ENCODE data around the gene TMPRSS2. TPM values are rescaled to one million over a fixed set of nuclear protein-coding genes. Genes with fewer than 3 reads are reported as not detected.

The TMPRSS2 gene
- total and polyA plus RNA-seq, 2 of the 13 experiments (the other 11 are each of a cell fraction or from before 2014, with no cell fraction given), result 1.7 to 1.8 TPM

DNA sequence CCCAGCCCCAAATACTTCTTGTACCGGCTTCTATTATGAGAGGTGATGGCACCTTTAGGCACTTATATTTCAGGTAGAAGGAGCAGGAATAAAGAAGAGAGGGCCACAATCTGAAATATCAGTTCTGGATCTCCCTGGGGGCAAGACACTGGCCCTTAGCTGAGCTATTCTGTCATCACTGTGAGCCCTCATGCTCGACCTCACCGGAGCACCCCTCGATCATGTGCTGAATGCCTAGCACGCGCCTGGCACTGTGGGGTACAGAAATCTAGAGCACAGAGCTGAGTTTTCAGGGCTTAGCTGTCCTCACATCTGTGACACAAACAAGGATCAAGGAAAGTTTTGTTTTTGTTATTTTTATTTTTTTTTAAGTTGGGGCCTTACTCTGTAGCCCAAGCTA lies 89.6 kb downstream of the TMPRSS2 start:
- no peaks in the 10 kb centered on the region for H4K20me1 ChIP-seq (ENCODE audit: insufficient read depth, low read length)
- no peak overlapping the region for H3K4me2 ChIP-seq (ENCODE audit: low read depth, low read length)
- FAIRE-seq (no peak), DNase-seq (ENCODE audit: low spot score) (no peak), ATAC-seq (no peak)
- H3K9ac ChIP-seq (ENCODE audit: insufficient read depth, low read depth, low read length), result no peak overlapping the region
- no TSS peak for BruUV-seq (replicated peaks)
- no peak overlapping the region for H3K4me3 ChIP-seq (replicated peaks in 1 of 3; ENCODE audit: insufficient read depth in 1 of 3, low read depth in 2 of 3, low read length in 3 of 3)
- no peaks in the 10 kb centered on the region; a peak in 1 of 5 replicates for H3K27me3 ChIP-seq (ENCODE audit: control insufficient read depth in 1 of 2, insufficient read depth in 2 of 2, low read length in 2 of 2)
- intact Hi-C loops (cut with micrococcal nuclease; ENCODE audit: unreplicated experiment) (loop anchor here (5.0 kb wide), 1 partner anchor 51 kb away; no protein-coding TSS in a partner anchor), in situ Hi-C loops (cut with HindIII; ENCODE audit: extremely low pct_ligation_motif_present, low pct_unique_long_range_greater_than_20kb) (no loop called here)
- no peak overlapping the region for H2AFZ ChIP-seq (ENCODE audit: low read length)
- no peaks in the 10 kb centered on the region for H3K79me2 ChIP-seq (ENCODE audit: insufficient read depth, low read length)
- CTCF ChIA-PET (ENCODE audit: low intra/inter-chr PET ratio, low total read pairs), result no interaction called here
- WGBS (ENCODE audit: low lambda C conversion rate), result 77% methylated on average over 6 of the region's 6 CpGs
- H3K36me3 ChIP-seq (replicated peaks in 1 of 2; ENCODE audit: control insufficient read depth in 1 of 2, insufficient read depth in 2 of 2, low read length in 2 of 2), result no peaks in the 10 kb centered on the region
- POLR2A ChIA-PET, result interaction anchor here (1.5 to 1.9 kb wide), 2 partner anchors 49 to 96 kb away, joined by 4 to 8 read pairs; no protein-coding TSS in a partner anchor
- TF ChIP-seq SP1 (IDR thresholded peaks at IDR 0.05) (no peak), SP1 (CRISPR knock-in tag; IDR thresholded peaks at IDR 0.05) (no peak), SALL2 (CRISPR knock-in tag; IDR thresholded peaks at IDR 0.05) (no peak), CHD4 (IDR thresholded peaks at IDR 0.05; ENCODE audit: borderline replicate concordance, low read length) (no peak), TMF1 (CRISPR knock-in tag; IDR thresholded peaks at IDR 0.05; ENCODE audit: low read depth) (no peak), MAFF (IDR thresholded peaks at IDR 0.05; ENCODE audit: low read depth, low read length) (no peak), ZNF660 (CRISPR knock-in tag; IDR thresholded peaks at IDR 0.05; ENCODE audit: borderline replicate concordance, low read depth) (no peak), DNMT3B (CRISPR knock-in tag; conservative IDR thresholded peaks at IDR 0.05) (no peak), GATAD2A (CRISPR knock-in tag; IDR thresholded peaks at IDR 0.05) (no peak), SAFB2 (CRISPR knock-in tag; IDR thresholded peaks at IDR 0.05; ENCODE audit: borderline replicate concordance, low read depth) (no peak), HNRNPLL (IDR thresholded peaks at IDR 0.05; ENCODE audit: low read depth, low read length, poor library complexity, severe bottlenecking) (no peak), DMAP1 (CRISPR knock-in tag; IDR thresholded peaks at IDR 0.05) (no peak)
- TF ChIP-seq, protein P1, sequence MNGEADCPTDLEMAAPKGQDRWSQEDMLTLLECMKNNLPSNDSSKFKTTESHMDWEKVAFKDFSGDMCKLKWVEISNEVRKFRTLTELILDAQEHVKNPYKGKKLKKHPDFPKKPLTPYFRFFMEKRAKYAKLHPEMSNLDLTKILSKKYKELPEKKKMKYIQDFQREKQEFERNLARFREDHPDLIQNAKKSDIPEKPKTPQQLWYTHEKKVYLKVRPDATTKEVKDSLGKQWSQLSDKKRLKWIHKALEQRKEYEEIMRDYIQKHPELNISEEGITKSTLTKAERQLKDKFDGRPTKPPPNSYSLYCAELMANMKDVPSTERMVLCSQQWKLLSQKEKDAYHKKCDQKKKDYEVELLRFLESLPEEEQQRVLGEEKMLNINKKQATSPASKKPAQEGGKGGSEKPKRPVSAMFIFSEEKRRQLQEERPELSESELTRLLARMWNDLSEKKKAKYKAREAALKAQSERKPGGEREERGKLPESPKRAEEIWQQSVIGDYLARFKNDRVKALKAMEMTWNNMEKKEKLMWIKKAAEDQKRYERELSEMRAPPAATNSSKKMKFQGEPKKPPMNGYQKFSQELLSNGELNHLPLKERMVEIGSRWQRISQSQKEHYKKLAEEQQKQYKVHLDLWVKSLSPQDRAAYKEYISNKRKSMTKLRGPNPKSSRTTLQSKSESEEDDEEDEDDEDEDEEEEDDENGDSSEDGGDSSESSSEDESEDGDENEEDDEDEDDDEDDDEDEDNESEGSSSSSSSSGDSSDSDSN (CRISPR knock-in tag; IDR thresholded peaks at IDR 0.05), result no peak
- H3K9me3 ChIP-seq (ENCODE audit: low read length), result no peaks in the 10 kb centered on the region
- peaks cover 12% of the 10 kb centered on the region for H3K4me1 ChIP-seq (ENCODE audit: insufficient read depth, low read length)
- no peak overlapping the region for H3K27ac ChIP-seq (ENCODE audit: extremely low read length, insufficient read depth, low read length)

All from HepG2 (cell line).